Effector CD8-positive, alpha-beta T cell (primary cell): ENCODE results near the gene DCDC2C.

ENCODE experiments used
- DNase-seq: peaks from one replicate; lab custom pipeline; 2025; lab: John Stamatoyannopoulos, UW

Gene DCDC2C

DNA sequence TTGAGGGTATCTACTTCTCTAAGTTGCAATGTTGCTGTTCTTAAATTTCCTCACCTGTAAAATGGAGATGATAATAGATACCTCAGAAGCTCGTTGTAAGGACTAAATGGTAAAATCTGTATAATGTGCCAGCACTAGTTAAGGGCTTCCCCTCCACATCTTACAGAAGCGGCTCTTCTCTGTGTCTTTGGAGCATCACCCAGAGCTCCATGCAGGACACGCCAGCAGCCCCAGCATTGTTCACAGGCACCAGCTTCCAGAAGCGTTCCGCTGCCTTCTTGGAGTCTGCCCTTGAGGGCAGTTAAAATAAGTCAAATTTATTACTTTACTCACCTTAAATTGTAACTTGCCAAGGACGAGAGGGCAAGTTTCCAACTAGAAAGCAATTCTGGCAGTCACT, 5.8 kb downstream of the DCDC2C start:
- no peak for DNase-seq

DNA sequence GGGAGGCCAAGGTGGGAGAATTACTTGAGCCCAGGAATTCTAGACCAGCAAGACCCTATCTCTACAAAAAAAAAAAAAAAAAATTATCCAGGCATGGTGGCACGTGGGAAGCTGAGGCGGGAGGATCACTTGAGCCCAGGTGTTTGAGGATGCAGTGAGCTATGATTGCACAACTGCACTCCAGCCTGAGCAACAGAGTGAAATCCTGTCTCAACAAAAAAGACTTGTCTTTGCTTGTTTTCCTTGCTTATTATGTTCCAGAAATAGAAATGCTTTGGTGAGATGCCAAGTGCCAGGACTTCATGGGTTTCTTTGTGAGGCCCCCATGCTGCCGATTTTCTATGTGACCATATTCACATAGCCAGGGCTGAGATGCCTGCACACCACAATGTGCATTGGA, 9.0 kb downstream of the DCDC2C start:
- no peak for DNase-seq

DNA sequence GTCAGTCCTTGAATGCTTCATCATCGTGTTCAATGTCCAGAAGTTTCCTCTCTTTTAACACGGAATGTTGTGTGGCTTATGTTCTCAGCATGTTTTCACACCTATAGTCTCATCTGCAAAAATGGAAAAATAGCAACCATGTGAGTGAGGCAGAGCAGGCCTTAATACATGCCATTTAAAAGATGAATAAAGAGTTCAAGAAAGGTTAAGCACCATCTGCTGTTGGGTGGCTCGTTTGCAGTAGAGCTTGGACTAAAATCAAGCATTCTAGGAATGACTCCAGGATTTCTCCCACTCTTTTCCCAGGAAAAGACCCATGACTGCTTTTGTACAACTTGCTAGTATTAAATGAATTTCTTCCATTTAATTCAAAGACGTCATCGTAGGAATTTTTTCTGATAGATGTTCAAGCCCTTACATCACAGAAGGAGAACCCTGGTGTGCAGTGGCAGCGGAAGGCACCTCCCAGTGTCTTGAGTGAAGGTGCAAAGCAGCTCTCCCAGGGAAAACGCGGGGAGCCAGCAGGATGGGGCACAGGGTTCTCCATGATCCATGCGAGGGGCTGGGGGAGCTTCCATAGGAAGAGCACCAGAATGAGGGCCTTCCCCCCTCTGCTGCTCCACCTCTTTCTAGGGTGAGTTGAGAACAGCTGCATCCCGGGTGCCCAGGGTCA, 9.6 kb downstream of the DCDC2C start:
- no peak for DNase-seq

DNA sequence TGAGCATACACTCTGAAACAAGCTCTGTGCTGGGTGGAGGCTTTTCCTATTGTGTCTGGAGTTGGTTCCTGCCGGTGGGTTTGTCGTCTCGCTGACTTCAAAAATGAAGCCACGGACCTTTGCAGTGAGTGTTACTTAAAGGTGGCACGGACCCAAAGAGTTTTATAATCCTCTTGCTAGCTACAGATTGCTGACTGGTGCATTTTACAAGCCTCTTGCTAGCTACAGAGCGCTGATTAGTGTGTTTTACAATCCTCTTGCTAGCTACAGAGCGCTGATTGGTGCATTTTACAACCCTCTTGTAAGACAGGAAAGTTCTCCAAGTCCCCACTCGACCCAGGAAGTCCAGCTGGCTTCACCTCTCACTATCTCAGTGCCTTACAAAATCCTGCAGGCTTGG, 15.3 kb downstream of the DCDC2C start:
- DNase-seq: no peak

DNA sequence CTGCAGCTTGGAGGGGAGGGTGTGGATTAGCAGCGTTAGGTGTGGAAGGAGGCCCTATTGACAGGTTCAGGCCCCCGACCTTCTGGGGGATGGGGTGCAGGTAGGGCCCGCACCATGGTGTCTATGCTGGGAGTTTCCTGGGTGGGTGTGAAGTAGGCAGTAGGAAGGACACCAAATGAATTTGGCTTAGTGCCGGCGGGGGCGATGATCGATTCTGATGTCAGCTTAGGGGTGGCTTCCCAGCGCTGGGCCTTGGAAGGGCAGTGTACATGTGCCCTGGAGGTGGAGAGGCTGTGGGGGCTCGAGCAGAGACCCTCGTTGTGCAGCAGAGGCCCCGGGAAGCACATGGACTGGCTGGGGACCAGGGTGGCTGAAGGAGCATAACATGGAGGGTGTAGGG, 21.6 kb downstream of the DCDC2C start:
- DNase-seq: no peak

DNA sequence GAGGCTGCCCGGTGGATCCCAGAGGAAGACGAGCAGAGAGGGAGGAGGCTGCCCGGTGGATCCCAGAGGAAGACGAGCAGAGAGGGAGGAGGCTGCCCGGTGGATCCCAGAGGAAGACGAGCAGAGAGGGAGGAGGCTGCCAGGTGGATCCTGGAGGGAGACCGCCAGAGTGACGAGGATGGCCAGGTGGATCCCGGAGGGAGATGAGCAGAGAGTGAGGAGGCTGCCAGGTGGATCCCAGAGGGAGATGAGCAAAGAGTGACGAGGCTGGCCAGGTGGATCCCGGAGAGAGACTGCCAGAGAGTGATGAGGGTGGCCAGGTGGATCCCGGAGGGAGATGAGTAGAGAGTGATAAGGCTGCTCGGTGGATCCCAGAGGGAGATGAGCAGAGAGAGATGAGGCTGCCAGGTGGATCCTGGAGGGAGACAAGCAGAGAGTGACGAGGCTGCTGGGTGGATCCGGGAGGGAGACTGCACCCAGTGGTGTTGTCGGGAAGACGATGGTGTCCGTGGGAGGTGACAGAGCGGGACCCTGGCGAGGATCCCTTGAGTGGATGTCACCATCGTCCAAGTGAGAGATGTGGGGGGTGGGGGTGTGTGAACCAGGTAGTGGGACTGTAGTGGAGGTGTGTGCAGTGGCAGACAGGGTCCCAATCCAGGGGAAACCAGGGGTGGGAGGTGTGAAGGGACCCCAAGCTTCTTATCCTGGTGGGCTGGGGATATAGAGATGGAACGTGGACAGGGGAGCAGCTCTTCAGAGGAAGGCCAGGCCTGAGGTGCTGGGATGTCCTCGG, 22.3 kb downstream of the DCDC2C start:
- DNase-seq: no peak

DNA sequence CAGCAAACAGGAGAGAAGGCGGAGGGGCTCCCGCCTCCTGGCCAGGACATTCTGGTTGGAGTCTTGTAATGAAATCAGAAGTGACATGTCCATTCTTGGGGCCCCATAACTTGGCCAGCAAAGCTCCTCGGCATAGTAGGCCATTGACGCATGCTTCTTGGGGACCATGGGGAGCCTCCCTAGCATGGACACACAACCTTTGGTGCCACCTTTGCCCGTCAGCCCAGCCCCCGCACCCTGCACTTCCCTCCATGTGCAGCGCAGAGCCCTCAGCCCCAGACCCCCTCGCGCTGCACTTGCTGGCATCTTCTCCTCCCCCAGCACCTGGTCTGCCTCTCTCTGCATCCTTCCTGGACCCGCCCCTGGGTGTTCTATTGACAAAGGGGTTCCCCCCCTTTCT, 23.1 kb downstream of the DCDC2C start:
- DNase-seq: no peak

DNA sequence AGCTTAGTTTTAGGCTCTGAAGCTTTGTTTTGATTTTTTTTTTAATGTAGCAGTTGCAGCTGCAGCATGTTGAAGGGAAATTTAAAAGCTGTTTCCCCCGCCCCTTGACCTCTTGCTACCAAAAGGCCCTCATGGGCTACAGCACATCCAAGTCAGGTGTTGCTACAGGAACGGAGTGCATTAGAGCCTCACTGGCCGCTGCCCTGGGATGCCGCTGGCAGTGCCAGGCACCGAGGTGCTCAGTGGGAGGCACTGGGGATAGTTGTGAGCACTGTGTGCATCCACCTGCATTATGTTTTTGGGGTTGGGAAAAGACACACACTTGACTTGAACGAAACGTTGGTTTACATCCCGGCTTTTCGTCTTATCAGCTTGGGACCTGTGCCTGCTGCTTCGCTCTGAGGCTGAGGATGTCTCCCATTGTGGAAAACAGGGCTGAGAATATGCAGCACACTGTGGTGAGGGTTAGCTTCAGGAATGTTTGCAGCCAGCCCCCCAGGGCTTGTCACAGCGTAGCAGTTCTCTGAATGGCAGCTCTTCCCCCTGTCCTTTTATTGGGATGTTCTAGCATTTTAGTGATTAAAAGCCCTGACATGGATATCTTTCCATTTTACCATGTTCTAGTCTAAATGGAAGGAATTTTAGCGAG, 24.1 kb downstream of the DCDC2C start:
- DNase-seq: no peak

DNA sequence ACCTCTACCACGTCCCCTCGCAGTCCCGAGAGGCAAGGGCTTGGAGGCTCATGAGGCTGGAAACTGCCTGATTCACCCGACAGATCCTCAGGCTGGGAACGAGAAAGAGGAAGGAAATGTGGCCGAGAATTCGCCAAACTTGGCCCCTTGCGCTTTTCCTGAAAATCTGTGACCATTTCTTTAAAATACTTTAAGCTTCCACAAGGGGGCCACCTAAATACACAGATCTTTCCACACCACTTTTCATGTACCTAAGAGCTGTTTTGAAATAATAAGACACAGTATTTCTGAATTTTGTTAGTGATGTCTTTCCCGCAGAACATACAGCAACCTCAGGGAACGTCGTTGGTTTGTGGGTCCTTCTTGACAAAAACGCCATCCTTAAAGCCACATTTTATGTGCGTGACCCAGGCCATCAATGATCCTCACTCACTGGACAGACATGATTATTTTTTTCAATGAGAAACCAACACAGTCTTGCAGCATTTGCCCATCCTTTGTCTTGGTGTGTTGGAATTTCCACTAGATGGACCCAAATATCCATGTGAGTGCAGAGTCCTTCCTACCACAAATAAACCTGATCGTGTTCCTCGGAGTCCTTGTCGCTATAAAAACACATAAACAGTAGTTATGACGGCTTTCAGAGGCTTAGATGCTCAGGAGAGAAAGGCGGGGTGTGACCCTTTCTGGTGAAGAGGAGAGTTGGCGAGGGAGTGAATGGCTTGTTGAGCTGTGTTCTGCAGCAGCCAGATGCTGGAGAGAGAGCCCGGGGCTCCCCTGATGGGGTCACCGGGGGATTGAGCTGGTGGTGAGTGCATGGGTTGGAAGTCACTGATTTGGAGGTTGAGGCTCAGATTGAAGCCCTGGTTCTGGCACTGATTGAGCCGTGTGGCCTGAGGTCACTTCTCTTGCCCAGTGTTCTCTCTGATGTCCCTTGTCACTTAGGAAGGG, 25.0 kb downstream of the DCDC2C start:
- no peak for DNase-seq

DNA sequence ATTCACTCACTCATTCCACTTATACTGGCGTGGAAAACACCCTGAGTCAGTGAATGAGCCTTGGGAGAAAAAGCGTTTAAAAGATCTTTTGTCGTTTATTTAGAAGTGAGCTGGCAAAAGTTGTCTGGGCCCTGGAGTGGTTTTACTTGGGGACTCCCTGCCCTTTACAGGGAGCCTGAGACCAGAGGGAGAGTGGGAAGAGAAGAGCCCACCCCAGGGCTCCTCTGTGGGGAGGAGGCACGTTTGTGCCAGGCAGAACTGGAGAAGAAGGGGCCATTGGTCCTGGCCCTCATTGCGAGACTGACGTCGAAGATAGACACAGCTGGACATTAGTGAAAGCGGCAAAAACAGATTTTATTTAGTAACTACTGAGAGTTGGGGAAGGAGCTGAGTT, 25.7 kb downstream of the DCDC2C start:
- DNase-seq: no peak

DNA sequence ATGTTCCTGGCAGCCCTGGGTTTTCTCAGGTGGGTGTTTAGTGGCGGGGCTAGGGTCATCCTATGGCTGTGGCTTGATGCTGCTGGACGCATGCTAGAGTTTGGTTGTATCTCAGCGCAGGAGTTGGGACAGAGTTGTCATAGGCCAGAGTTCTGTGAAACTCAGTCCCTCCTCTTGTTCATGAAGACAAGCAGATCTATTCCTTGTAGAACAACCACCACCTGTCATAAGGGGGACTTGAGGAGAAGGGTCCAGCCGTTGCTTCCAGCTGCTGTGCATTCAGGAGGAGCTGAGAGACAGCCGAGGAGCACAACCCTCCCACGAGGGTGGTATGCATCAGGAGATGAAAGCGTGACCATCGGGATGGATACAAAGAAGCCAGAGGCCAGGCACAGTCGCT, 26.4 kb downstream of the DCDC2C start:
- DNase-seq: no peak

DNA sequence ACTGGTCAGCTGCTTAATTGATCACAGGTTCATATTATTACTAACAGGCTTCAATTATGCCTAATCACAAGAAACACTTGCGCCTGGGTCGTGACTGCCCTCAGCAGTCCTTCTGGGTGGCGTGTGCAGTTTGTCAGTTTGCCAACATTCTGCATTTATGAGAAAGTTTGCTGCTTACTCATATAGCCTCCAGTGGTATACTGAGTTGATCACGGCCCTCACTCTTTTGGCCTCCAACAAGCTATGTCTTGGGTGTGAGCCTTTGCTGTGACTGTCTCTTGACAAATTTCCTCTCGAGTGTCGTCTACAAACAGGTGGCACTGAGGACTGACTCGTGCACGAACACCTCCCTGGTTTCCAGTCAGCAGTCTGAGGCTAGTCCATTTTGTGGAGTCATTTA, 27.3 kb downstream of the DCDC2C start:
- DNase-seq: no peak

DNA sequence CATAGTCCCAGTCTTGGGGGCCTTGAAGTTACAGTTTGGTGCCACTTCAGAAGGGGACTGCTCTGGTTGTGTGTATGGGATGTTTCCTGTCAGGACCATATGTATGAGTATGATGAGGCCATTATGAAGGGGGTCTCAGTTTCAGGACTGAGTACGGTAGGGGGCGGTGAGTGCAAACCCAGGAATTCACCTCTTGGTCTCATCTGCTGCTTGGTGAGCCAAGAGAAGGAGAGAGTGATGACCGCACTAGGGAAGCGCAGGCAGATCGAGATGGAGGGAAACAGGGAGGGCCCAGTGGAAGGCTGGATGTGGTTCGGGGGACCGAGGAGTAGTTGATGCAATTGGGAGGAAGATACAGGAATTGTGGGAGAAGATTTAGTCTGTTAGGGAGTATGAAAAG, 28.5 kb downstream of the DCDC2C start:
- DNase-seq: no peak

DNA sequence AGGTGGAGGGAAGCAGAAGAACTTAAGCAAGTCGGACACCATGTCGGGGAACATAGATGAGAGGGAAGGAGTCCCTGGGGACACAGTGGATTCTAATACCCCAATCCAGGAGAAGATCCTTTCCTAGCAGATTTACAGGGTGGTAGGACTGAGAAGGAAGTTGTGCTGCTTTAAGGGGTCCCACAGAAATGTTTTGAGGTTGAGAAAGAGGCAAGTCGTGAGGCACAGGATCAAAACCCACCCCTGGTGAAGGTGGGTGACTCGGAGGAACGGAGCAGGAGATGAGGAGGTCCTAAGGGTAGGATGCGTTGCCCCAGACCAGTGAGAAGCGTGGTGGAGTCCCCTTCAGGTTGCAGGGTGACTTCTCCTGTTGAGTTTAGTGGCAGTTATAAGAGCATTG, 32.7 kb downstream of the DCDC2C start:
- no peak for DNase-seq

DNA sequence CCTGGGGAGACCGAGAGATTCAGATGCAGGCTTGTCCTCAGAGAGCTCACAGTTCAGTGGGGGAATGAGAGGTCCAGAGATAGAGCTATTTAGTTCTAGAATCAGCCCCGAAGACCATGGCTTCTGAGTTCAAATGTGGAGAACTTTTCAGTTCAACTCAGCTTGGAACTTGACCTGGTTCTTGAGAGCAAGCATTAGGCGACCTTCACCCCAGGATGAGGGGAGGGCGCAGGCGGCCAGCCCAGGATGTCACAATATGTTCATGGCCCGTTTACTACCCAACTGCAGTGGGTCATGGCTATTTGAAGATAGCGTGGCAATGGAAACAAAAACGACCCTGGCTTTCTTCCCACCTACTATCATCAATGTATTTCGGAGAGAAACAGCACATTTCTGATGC, 33.8 kb downstream of the DCDC2C start:
- DNase-seq: no peak

DNA sequence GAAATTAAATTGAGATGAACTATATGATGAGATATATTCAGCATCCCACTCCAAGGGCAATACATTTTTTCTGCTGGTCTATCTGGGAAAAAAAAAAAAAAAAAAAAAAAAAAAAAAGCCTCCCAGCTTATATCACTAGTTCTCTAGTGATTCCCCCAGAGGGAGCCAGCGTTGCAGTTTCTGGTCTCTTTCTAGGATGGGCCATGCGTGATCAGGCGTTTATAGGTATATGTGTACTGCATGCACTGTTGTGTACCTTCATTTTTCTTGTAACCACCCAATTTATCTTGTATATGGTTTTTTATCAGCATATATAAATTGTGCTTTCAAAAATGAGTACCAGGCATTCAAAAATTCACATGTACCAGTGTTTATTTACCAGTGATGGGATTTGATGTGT, 35.1 kb downstream of the DCDC2C start:
- no peak for DNase-seq

DNA sequence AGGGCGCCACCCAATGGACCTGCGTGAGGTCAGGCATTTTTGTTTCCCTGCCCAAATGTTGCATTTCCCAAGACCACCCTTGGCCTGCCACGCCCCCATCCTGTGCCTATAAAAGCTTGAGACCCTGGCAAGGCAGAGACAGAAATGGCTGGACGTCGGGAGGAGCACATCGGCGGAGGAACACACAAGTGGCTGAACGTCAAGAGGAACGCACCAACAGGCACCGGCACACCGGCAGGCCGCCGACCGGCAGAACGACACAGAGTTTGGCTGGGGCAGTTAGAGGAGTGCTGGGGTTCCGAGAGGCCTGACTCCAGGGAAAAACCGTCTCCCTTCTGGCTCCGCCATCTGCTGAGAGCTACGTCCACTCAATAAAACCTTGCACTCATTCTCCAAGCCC, 35.9 kb downstream of the DCDC2C start:
- no peak for DNase-seq

DNA sequence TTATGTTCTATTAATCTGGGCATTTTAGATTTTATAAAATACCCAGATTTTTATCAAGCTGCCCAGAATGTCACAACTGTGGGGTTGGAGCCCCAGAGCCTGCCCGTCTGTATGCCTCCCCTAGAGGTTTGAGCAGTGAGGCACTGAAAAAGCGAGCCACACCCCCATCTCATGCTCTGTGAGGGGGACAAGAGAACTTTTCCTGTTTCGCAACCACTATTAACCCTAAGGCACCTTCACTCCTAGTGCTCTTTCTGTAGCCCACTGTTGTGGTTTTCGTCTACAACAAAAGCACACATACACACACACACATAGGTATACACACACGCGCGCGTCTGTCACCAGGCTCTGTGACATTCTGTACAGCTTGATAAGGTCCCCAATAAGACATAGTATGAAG, 38.0 kb downstream of the DCDC2C start:
- no peak for DNase-seq

DNA sequence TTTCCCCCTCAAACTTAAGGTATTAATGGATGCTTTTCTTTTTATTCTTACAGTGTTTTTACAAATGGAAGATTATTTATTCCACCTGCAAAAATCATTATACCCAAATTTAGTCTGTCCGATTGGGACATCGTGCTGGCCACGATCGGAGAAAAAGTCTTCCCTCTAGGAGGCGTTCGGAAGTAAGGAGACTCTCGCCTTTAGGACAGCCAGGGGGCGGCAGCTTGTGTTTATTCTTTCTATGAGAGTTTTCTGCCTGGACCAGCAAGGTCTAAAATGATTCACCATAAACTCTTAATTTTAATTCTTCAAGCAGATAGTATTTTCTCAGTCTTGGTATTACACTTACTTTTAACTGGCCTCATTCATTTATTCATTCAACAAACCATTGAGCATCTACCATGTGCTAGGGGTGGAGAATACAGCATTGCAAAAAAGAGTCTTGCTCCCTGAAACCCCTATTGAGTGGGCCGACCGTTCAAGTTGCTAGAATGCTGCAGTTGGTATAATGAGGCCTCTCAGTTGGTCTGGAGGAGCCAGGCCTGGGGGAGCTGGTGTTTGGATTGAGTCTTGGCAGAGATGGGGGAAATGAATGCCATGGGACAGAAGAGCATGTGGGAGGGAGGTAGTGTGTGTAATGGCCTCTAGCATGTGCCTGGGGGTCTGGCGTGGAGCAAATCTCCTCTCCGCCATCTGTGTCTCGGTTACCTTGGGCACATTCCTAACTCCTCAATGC, 38.7 kb downstream of the DCDC2C start:
- DNase-seq: no peak

DNA sequence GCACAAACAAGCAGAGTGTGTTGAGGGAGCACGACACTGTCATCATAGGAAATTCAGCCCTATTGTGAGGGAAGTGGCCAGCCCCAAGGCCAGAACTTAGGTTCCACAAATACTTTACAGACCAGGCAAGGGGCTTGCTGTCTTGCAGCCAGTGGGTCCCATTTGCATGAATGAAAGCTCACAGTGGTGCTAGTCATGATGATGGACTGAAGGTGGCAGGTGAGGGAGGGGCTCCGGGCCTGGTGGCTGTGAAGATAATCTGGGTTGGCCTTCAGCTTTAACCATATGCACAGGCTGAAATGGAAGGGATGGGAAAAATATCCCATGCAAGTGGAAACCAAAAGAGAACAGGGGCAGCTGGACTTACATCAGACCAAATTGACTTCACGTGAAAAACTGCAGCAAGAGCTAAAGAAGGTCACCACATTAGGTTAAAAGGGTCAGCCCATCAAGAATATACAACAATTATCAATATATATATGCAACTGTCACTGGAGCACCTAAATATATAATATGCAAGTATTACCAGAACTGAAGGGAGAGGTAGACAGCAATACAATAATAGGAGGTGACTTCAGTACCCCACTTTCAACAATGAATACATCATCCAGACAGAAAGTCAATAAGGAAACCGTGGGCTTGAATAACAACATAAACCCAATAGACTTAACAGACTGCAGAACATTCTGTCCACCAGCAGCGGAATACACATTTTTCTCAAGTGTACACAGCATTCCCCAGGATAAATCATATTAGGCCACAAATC, 39.6 kb downstream of the DCDC2C start:
- no peak for DNase-seq
